NCI-H2227 (cell line): ENCODE results near the gene KCNAB2.

Experiments used
- DNase-seq: peaks from one replicate; lab custom pipeline; 2025; ENCODE audit not compliant: unreplicated experiment; lab: John Stamatoyannopoulos, UW

KCNAB2 gene

DNA sequence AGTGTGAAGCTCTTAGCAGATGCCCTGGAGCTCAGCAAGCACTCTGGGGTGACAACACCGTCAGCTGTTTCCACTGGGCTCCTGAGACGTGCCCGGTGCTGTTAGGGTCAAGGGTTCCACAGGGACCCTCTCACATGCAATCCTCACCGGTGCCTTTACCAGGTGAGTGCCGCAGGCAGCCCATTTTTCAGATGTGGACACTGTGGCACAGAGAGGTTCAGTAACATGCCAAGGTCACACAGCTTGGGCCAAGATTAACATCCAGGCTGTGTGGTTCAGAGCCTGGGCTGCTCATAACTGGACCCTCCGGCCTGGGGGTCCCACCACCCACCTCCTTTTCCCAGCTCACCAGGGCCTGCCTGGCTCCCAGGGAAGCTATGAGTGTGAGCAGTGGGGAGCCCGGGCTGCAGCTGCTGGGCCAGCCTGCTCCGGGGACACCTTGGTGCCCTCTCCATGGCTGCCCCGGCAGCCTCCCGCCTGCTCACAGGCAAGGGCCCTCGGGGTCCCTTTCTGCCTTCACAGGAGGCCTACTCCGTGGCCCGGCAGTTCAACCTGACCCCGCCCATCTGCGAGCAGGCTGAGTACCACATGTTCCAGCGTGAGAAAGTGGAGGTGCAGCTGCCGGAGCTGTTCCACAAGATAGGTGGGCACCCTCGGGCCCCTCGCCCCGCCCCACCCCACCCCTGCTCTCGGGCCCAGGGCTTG is 49.3 kb downstream of the KCNAB2 start:
- DNase-seq: no peak

DNA sequence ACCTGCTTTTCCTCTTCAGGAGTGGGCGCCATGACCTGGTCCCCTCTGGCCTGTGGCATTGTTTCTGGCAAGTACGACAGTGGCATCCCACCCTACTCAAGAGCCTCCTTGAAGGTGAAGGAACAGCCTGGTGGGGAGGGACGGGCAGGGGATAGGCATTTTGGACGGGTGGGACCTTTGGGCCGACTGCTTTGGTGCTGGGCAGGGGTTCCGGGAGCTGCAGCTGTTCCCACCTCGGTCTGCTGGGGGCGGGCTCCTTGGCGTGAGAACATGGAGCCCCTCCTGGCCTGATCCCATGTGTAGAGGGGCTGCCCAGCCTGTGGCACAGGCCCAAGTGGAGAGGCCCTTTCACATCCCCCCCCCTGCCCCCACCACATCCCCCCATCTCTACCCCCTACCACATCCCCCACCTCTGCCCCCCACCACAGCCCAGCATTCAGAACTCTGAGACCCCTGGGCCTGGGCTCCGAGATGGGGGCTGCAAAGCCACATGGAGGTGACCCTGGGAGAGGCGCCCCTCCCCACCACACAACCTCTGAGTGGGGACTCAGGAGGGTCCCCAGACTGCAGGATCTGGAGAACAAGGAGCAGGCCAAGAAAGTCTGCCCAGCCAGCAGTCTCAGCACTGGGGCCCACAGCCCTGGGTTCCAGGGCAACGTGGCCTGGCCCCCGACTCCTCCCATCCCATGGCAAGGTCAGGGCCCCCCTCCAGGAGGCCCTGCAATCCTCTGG is 50.0 kb downstream of the KCNAB2 start:
- no peak for DNase-seq

DNA sequence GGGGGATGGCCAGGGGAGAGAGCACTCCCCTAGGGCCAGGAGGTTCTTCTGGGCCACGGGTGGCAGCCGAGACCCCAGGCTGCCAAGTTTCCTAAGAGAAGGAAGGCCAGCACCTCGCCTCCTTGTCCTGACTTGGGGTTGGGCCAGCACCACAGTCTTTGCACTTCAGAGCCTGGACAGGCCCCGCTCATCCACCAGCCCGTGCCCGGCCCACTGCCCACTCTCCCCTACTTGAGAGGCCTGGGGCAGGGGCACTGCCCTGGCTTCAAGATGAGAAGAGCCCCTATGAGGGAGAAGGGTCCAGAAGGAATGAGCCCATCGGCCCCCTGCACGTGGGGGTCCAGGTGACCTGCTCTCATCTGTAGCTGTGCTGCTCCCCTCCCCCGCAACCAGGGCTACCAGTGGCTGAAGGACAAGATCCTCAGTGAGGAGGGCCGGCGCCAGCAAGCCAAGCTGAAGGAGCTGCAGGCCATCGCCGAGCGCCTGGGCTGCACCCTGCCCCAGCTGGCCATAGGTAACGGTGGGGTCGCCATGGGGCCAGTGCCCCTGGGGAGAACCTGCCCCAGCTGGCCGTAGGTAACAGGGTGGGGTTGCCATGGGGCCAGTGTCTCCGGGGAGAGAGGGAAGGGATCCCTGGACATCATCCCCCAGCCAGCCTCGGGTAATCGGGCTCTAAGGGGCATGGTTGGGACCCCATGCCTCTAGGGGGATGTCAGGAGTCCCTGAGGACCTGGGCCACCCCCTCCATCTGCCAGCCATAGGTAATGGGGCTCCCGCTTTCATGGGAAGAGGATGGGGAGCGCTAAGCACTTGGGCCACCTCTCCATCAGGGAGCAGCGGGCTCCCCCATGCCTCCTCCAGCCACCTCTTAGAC is 50.8 kb downstream of the KCNAB2 start:
- DNase-seq: no peak

DNA sequence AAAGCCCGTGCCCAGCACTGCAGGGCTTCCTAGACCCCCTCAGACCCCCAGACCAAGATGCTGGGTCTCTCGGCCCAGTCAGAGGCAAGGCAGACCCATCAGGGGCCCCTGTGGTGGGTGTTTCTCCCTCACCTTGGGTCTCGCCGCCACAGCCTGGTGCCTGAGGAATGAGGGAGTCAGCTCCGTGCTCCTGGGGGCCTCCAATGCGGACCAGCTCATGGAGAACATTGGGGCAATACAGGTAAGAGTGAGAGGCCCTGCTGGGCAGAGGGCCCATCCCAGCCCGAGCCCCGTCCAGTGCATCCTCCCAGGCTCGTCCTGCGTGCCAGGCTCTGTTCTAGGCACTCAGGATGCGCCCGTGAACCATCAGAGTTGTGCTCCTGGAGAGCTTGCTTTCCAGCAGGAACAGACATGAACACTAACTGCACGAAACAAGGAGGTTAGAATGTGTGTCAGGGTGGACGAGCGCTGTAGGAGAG is 51.5 kb downstream of the KCNAB2 start:
- DNase-seq: no peak

DNA sequence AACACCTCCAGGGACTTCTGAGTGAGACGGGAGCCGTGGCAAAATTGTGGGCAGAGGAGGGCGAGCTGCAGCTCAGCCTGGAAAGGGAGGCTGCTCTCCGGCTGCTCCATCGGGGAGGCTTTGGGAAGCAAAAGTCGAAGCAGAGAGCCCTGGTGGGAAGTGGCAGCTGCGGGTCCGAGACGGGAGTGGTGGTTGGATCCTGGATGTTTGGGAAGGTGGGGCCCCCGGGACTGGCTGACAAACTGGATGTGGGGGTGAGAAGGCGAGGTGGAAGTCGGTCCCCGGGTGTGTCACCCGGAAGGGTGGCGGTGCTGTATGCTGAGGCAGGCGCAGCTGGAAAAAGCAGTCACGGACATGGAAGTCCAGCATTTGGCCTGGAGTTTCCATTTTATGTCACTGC is 52.1 kb downstream of the KCNAB2 start:
- no peak for DNase-seq

DNA sequence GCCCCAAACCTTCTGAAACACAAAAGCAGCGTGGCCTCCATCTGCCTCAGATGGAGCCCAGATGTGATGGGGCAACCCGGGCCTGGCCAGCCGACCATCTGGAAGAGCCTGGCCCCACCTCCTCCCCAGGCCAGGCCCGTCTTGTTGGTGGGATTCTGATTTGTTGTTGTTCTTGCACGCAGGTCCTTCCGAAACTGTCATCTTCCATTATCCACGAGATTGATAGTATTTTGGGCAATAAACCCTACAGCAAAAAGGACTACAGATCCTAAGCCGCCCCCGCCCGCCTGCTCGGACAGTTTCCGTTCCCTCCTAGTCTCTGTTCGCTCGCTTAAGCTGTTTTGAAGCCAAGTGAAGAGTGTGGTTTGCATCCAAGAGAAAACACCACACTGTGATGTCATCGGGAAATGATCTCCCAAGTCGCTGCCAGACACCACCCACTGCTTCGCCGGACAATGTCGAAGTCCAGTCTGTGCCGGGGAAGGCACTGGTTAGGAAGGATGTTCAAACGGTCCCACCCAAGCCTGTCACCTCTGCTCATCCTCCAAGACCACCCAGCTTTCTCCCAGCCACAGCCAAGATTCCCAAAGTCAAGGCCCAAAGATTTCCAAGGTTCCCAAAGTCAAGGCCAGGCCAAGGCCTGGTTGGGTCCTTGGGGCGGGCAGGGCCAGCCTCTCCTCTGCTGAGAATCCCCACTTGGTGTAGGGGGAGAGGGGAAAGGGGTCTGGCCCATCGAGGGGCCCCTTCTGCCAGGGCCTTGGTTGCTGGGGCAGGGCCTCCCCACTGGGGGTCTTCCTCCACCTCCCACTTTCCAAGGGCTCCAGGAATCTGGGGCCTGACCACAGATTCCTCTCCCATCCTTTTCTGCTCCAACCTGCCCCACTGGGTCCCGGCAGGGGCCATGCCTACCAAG is 52.9 kb downstream of the KCNAB2 start:
- no peak for DNase-seq

DNA sequence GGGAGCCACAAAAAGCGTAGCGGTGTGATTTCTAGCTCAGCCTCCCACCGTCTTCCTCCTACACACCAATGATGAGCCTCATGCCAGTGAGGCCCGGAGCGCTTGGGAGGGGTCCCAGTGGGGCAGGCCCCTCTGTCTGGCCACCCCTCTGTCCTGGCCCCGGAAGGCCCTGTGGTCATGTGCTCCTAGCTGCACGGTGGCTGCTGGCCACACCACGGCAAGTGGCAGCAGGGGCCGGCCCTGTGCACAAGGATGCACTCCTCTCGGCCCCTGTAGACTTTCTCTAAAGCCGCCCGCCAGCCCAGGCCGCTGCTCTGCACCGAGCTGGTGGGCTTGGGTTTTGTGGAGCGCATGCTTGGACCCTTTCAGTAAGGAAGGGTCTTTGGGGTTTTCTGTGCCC is 53.6 kb downstream of the KCNAB2 start:
- no peak for DNase-seq

DNA sequence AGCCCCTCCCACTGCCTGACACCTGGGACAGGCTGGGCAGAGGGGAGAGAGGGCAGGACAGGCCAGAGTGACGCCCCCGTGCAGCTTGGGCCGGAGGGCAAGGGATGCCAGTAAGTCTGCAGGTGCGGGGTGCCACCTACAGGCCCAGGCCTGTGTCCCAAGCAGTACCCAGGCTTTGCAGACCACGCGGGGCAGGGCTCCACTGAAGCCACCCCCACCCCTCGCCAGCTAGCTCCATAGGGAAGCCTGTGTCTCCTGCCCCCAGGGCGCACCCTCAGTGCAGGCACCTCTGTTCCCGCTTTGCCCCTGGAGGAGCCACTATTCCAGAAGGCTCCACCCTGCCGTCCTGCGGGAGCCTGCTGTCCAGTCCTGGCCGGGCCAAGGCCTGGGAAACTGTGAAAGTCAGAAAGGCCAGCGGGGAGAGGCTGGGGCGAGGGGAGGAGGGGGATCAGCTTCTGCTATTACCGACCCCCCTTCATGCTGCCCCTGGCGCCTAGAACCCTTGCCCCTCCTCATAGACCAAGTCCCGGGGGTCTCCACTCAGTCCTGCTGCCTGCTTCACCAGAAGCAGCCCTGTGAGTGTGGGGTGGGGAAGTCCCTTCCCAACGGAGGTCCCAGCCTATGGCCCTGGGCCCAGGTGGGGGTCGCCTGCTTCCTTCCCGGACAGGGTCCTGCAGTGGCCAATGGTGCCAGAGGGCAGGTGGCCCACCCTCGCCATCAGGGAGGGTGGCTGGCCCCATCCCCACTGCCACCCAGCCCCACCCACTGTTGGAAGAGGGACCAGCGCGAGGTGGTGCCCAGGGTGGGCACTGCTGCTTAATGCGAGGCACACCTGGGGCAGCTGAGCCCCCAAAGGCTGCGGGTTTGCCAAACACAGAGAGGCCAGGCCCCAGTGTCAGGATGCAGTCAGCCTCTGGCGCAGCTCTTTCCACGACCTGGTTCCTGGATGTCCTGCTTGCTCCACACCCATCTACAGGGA is 54.4 kb downstream of the KCNAB2 start:
- DNase-seq: no peak

DNA sequence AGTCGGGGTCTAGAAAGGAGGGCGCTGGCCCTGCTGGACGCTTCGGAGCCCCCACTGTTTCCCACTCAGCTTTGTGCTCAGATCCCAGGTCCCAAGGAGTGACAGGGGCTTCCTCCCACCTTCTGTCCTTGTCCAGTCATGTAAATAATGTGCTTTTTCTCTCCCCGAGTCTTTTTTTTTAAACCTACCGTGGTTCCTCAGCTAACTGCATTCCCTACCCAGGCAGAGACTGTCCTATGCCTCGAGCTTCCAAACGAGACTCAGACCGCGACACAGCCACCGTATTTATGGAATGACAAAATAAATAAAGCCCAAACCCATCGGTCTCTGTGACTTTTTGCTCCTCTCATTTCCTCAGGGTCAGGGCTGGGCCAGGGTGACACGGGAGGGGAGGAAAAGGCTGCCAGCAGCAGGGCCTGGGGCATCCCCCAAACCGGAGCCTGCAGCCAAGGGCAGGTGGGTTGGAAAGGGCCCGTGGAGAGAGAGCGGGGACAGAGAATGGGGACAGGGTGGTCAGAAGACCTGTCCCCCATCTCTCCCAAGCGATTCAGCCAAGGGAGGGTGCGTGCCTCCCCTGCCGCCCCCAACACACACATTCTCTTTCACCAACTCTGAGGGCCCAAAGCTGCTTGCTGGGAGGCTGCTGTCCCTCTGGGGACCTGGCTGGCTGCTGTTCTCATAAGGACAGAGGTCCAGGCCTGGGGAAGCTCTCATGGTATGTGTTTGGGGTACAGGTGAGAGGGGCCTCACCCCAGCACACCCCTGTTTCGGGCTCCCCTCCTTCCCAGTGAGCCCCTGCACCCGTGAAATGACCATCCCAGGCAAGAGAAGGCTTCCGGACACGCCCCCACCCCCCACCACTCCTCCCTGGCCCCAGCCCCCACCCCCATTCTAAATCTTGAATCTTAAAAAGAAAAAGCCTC is 55.4 kb downstream of the KCNAB2 start:
- DNase-seq: no peak

DNA sequence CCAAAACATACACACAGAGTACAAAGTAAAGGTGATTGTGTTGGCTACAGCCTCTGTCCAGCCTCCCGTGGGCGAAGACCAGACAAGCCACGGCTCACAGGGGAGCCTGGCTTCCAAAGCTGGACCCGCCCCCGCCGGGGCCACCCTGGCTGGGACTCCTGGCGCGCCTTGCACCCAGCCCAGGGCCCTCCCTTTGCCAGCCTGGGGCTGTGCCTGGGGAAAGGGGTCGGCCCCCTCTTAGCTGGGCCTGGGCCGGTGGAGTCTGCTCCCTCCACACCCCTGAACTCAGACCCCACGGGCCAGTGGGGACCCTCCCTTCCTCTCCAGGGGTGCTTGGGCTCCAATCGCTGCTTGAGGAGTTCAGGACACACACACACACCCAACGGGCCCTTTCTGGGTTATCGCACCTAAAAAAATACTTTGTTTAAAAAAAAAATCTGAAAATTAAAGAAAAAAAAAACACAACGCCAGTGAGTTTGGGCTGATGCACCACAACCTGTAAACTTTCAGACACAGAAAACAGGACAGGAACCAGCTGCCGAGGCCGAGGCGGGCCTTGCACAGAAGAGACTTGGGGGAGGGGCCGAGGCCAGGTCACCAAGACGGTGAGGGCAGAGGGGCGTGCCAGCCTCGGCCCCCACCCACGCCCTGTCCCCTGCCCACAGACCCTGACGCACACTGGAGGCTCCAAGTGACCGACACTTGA is 56.3 kb downstream of the KCNAB2 start:
- no peak for DNase-seq

DNA sequence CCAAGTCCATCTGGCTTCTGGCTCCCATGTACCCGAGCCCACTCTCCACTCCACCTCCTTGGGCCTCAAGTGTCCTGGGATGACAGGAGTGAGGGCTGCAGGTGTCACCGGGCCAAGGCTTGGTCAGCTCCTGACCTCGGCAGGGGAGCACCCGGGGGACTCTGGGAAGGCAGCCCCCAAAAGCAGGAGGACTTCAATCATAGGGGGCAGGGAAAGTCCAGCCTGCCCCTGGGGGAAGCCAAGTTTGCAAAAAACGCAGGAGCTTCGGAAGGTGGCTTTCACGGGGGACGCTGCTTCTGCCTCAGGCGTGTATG is 56.8 kb downstream of the KCNAB2 start:
- DNase-seq: no peak

DNA sequence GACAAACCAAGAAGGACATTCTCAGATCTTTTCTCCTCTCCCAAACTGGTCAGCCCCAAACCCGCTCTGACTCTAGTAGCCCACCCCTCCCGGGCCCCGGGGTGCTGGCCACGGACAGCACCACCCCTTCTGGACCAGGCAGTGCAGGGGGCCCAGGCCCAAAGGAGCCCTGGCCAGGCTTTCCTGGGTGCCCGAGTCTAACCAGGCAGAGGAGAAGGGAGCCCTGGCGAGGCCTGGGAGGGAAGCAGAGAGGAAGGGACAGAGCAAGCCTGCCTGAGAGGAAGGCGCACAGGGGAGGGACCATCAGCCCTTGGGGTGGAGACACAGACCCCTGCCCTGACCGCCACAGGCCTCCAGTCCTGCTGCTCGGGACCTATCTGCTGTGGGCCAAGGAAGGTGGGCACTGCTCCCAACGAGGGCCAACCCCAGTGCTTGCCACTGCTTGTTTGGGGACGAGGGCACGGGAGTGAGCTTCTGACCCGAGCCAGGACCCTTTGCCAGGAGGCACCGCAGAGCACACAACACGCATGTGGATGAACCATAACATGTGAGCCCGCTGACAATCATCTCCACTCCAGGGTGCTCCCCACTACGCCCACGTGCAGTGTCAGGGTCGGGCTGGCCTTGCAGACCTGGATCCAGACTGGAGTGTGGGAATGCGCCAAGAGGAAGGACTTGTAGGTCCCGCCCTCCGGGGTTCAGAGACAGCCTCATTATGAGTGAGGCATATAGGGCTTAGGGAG is 57.6 kb downstream of the KCNAB2 start:
- DNase-seq: no peak

DNA sequence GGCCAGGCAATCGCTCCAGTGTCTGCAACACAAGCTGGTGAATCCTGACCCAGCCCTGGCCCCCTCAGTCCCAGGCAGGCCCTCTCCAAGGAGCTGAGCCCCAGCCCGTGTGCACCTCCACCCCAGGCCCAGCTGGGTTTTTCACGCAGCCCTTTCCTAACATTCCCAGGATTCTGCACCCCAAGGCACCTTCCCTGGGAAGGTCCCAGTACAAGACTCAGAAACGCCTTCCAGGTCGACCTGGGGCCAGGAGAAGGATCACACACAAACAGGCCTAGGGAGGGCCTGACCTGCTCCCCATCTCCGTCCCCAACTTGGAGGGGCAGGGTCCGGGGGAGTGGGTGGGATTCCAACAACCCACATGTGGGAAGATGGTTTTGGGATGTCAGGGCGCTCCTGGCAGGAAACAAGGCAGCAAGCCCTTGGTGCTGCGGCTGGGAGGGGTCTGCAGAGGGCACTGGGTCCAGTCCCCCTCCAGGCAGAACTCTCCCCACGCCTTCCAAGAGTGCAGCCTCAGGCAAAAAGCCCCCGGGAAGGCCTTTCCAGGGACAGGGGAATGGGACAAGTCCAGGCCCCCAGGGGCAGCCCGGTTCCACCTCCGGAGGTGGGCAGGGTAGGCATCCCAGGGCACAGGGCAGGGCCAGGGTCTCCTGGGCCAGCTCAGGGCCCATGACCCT is 58.3 kb downstream of the KCNAB2 start:
- no peak for DNase-seq

DNA sequence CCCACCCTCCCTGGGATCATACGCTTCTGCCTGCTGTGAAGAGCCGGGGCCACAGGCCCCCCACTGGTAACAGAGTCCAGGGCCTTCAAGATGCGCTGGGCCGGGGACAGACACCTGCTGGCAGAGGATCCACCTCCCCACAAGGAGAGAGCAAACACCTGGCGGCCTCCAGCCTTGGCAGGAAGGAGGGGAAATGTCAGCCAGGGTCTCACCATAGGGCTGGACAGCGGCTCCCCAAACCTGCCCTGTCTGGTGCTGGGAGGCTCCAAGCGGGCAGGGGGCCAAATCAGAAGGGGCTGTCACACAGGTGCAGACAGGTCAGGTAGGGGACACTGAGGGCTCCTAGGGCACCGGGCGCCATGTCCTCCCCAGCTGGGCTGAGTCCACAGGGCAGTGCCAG is 58.9 kb downstream of the KCNAB2 start:
- no peak for DNase-seq

DNA sequence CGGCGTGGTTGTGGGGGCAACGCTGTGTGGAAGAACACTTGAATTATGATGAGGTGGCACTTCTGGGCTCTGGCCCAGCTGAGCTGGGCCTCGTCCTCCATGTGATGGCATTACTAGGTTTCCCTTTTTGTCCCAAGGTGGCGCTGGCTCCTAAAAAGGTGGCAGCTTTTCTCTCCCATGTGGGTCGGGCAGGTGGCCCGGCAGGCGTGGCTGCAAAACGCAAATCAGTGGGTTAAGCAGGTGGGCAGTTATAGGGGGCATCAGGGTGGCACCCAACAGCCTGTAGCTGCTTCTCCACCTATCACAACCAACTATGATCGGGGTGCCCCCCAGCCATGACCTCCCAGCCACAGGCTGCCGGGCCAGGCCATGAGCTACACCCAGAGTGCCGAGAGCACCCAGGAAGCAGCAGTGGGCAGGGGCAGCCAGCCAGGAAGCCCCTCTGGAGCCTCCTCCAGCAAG is 59.6 kb downstream of the KCNAB2 start:
- no peak for DNase-seq

DNA sequence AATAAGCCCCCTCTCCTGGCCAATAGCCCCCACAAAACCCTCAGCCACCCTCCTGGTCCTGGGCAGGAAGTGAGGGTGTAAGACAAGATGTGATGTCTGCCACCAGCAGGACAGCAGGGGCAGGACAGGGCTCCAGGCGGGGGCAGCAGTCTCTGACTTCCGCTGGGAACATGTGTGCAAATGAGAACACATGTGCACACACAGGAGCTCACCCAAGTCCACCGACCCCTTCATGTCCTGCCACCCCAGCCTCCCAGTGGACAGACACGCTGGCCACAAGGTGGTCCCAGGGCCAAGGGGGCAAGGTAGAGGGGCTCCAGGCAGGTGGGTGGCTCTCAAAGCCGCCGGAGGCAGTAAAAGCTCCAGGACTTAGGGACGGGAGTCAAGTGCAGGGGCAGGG is 60.1 kb downstream of the KCNAB2 start:
- DNase-seq: no peak

DNA sequence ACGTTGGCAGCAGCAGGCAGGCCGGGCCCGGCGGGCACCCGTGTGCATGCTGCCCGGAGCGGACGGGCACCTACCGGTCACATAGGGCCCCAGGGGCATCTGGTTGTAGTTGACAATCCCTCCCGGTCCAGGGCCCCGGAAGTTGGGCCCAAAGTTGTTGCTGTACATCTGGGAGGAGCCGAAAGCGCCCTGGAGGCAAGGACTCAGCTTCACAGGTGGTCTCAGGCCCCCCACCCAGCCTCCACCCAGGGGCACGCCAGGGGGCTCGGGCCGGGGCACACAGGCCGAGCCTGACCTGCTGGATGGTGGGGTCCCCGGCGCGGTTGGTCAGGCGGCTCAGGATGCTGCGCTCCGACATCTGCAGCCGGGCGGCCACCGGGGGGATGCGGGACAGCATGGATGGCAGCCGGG is 60.6 kb downstream of the KCNAB2 start:
- no peak for DNase-seq
